Neural cell (in vitro differentiated cells): ENCODE data around the gene FFAR4. TPM values are rescaled to one million over a fixed set of nuclear protein-coding genes. Genes with fewer than 3 reads are reported as not detected.

Experiments
- H2AFZ ChIP-seq: fragments of 200-600, 300-800 bp; sonication (generic), shearing (Covaris generic); 2 replicates; pipeline ENCODE4 v1.6.0; 2014; ENCODE audit warnings: low read depth, mild to moderate bottlenecking, antibody characterized with exemption, low read length, moderate library complexity
- H3F3A ChIP-seq: fragments of 200-600 bp; shearing (Covaris generic); 2 replicates; pipeline ENCODE4 v1.6.1; 2016; ENCODE audit warnings: mild to moderate bottlenecking, moderate library complexity, mixed read lengths, antibody characterized with exemption, low read length; ENCODE audit not compliant: insufficient read depth, poor library complexity, severe bottlenecking
- H3K27ac ChIP-seq: fragments of 200-600, 300-800 bp; sonication (generic), shearing (Covaris generic); 2 replicates; pipeline ENCODE4 v1.5.1; 2014; ENCODE audit warnings: mild to moderate bottlenecking, low read length, moderate library complexity
- H3K27me3 ChIP-seq: fragments of 300-800, 200-600 bp; sonication (generic), shearing (Covaris generic); 2 replicates; pipeline ENCODE4 v1.6.0; 2014; ENCODE audit warnings: mild to moderate bottlenecking, low read depth, low read length, moderate library complexity; ENCODE audit not compliant: insufficient read depth
- H3K36me3 ChIP-seq: fragments of 300-800, 200-600 bp; sonication (generic), shearing (Covaris generic); 2 replicates; pipeline ENCODE4 v1.5.1; 2014; ENCODE audit warnings: mild to moderate bottlenecking, antibody characterized with exemption, low read length, moderate library complexity; ENCODE audit not compliant: insufficient read depth
- H3K4me2 ChIP-seq: fragments of 300-800, 200-600 bp; sonication (generic), shearing (Covaris generic); 2 replicates; pipeline ENCODE4 v1.6.0; 2014; ENCODE audit warnings: mild to moderate bottlenecking, low read length
- H3K4me3 ChIP-seq: fragments of 300-800, 200-600 bp; sonication (generic), shearing (Covaris generic); 2 replicates; pipeline ENCODE4 v1.5.1; 2014; ENCODE audit warnings: mild to moderate bottlenecking, low read length, moderate library complexity
- H3K79me2 ChIP-seq: fragments of 200-600 bp; shearing (Covaris generic); replicated peaks from 2 replicates; pipeline ENCODE4 v1.6.0; 2014; ENCODE audit warnings: mild to moderate bottlenecking, low read length, moderate library complexity; ENCODE audit not compliant: insufficient read depth
- H3K9ac ChIP-seq: fragments of 300-800, 200-600 bp; sonication (generic), shearing (Covaris generic); 2 replicates; pipeline ENCODE4 v1.6.1; 2016; ENCODE audit warnings: mild to moderate bottlenecking, low read length, mixed read lengths
- H3K9me2 ChIP-seq: fragments of 200-600 bp; shearing (Covaris generic); 2 replicates; pipeline ENCODE4 v1.6.1; 2016; ENCODE audit warnings: mild to moderate bottlenecking, low read length, mixed read lengths; ENCODE audit not compliant: insufficient read depth
- H3K9me3 ChIP-seq: fragments of 200-600, 300-800 bp; sonication (generic), shearing (Covaris generic); 2 replicates; pipeline ENCODE4 v1.6.1; 2016; ENCODE audit warnings: mild to moderate bottlenecking, mixed run types, low read length, moderate library complexity, mixed read lengths
- H4K20me1 ChIP-seq: fragments of 200-600 bp; shearing (Covaris generic); 2 replicates; pipeline ENCODE4 v1.6.1; 2016; ENCODE audit warnings: mild to moderate bottlenecking, mixed run types; ENCODE audit not compliant: insufficient read depth
- EP300 ChIP-seq: fragments of 450-650 bp; conservative IDR thresholded peaks from 2 replicates; pipeline ENCODE4 v1.6.1; 2014; ENCODE audit warnings: antibody characterized with exemption, mild to moderate bottlenecking, moderate library complexity; ENCODE audit not compliant: poor library complexity, severe bottlenecking
- EZH2 ChIP-seq: fragments of 200-600, 300-800 bp; shearing (Covaris generic), sonication (generic); IDR thresholded peaks from 2 replicates; pipeline ENCODE4 v1.6.1; 2014; ENCODE audit warnings: antibody characterized with exemption, low read length, borderline replicate concordance, mild to moderate bottlenecking; ENCODE audit not compliant: insufficient read depth, poor library complexity, severe bottlenecking
- MXI1 ChIP-seq: fragments of 450-650 bp; conservative IDR thresholded peaks from 2 replicates; pipeline ENCODE4 v1.6.1; 2014; ENCODE audit warnings: antibody characterized with exemption, mild to moderate bottlenecking; ENCODE audit not compliant: poor library complexity, severe bottlenecking
- POLR2AphosphoS5 ChIP-seq: IDR thresholded peaks from 2 replicates; pipeline ENCODE4 v1.6.1; 2012
- RAD21 ChIP-seq: fragments of 450-650 bp; conservative IDR thresholded peaks from 2 replicates; pipeline ENCODE4 v1.6.1; 2014; ENCODE audit warnings: antibody characterized with exemption, mild to moderate bottlenecking, moderate library complexity
- REST ChIP-seq: IDR thresholded peaks from 2 replicates; pipeline ENCODE4 v1.6.1; 2012; ENCODE audit warnings: borderline replicate concordance
- SMC3 ChIP-seq: fragments of 450-650 bp; conservative IDR thresholded peaks from 2 replicates; pipeline ENCODE4 v1.6.1; 2014; ENCODE audit warnings: antibody characterized with exemption, mild to moderate bottlenecking, moderate library complexity; ENCODE audit not compliant: poor library complexity
- TAF1 ChIP-seq: IDR thresholded peaks from 2 replicates; pipeline ENCODE4 v1.6.1; 2012; ENCODE audit warnings: low read depth
- polyA plus RNA-seq: library from polyadenylated mRNA; depleted of rRNA; stranded (reverse); fragments of >200 nt; gene quantifications from 2 replicates; pipeline ENCODE4 v1.2.3, GENCODE V29; 2014
- TF ChIP-seq, protein P1 (sequence below): fragments of 450-650 bp; IDR thresholded peaks from 2 replicates; pipeline ENCODE4 v1.5.1; 2014; ENCODE audit warnings: antibody characterized with exemption, mild to moderate bottlenecking, moderate library complexity; ENCODE audit not compliant: poor library complexity, severe bottlenecking

The FFAR4 gene
- polyA plus RNA-seq, 1 donor from 2014 or later = not detected

DNA sequence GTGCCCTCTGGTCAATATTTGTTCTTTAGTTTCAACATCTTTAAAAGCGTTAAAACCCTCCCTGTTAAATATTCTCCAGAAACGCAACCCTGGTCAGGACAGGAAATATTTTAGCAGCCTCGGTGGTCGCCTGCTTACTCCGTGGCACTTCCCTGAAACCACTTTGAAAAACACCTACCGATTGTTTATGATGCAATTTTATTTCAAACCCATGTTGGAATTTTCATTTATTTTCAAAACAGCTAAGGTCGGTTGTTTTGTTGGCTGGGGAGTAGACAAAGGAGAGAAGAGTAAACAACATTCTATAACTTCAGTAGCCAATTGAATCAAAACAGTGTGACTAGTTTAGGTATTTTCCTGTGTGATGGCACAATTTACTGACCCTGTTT is 35.3 kb downstream of the FFAR4 start:
- no peaks in the 10 kb centered on the region for H4K20me1 ChIP-seq
- H3K9me3 ChIP-seq = no peaks in the 10 kb centered on the region
- no peaks in the 10 kb centered on the region for H3K79me2 ChIP-seq
- no peak overlapping the region for H3K27ac ChIP-seq
- H3K4me3 ChIP-seq = peak overlapping the region; percentile 74
- H3K4me2 ChIP-seq = no peak overlapping the region
- H3F3A ChIP-seq = no peaks in the 10 kb centered on the region
- no peaks in the 10 kb centered on the region for H3K9me2 ChIP-seq
- peaks cover 54% of the 10 kb centered on the region for H3K27me3 ChIP-seq
- H3K9ac ChIP-seq = peak overlapping the region; percentile 49
- H2AFZ ChIP-seq = no peak overlapping the region
- H3K36me3 ChIP-seq = no peaks in the 10 kb centered on the region
- TF ChIP-seq MXI1 (no peak), EZH2 (no peak), TAF1 (no peak)
- TF ChIP-seq, protein P1, sequence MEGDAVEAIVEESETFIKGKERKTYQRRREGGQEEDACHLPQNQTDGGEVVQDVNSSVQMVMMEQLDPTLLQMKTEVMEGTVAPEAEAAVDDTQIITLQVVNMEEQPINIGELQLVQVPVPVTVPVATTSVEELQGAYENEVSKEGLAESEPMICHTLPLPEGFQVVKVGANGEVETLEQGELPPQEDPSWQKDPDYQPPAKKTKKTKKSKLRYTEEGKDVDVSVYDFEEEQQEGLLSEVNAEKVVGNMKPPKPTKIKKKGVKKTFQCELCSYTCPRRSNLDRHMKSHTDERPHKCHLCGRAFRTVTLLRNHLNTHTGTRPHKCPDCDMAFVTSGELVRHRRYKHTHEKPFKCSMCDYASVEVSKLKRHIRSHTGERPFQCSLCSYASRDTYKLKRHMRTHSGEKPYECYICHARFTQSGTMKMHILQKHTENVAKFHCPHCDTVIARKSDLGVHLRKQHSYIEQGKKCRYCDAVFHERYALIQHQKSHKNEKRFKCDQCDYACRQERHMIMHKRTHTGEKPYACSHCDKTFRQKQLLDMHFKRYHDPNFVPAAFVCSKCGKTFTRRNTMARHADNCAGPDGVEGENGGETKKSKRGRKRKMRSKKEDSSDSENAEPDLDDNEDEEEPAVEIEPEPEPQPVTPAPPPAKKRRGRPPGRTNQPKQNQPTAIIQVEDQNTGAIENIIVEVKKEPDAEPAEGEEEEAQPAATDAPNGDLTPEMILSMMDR = no peak

GRCh38 chr10:93603023-93603422 is 36.6 kb downstream of the FFAR4 start:
- H4K20me1 ChIP-seq = no peaks in the 10 kb centered on the region
- TF ChIP-seq SMC3 (no peak), REST (no peak), TAF1 (no peak), EZH2 (no peak), EP300 (no peak), RAD21 (no peak), MXI1 (no peak), POLR2AphosphoS5 (no peak)
- TF ChIP-seq, protein P1 = no peak

More at GRCh38 chr10:93603023-93603422, 36.6 kb downstream of the FFAR4 start:
- H3K9me3 ChIP-seq = no peaks in the 10 kb centered on the region
- no peaks in the 10 kb centered on the region for H3F3A ChIP-seq
- H3K36me3 ChIP-seq = no peaks in the 10 kb centered on the region
- peaks cover 54% of the 10 kb centered on the region for H3K27me3 ChIP-seq
- H3K9ac ChIP-seq = no peak overlapping the region
- no peak overlapping the region for H3K4me3 ChIP-seq
- H3K4me2 ChIP-seq = no peak overlapping the region
- no peaks in the 10 kb centered on the region for H3K9me2 ChIP-seq
- no peak overlapping the region for H3K27ac ChIP-seq
- H2AFZ ChIP-seq = no peak overlapping the region
- no peaks in the 10 kb centered on the region for H3K79me2 ChIP-seq
